Measurements from ENCODE around the gene PDE6A. TPM values are rescaled to one million over a fixed set of nuclear protein-coding genes. Genes with fewer than 3 reads are reported as not detected.

PDE6A gene
- total RNA-seq (2022) (2.5 and 2.6 TPM in 2 replicates), Bru-seq, nascent RNA (percentile 39 among the genes with signal in this experiment), BruChase-seq, experiment 1, labeled RNA remaining after a 2-hour chase (percentile 36 among the genes with signal in this experiment), BruChase-seq, experiment 2, labeled RNA remaining after a 6-hour chase (percentile 42 among the genes with signal in this experiment)
- long read RNA-seq, partial matches to known transcripts = 2 of 9 reads
- long read RNA-seq, other reads (novel, unspliced or antisense) = 7 of 9 reads

DNA sequence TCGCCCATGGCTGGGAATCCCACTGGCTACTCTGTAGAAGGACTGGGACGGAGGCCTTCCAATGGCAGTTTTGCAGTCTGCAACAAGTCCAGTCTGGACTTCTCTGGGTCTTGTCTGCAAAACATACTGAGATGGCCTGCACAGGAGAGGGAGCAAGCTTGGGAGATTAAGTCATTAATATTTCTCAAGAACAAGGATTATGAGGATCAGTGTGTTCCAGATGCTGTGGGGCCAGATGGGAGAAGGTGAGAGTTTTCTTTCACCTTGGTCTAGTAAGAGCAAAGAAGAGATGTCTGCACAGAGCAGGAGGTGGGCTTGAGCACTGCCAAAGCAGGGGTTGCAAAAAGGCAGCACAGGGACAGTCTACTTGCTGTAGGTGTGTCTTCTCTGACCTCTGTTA lies at the start of gene PDE6A:
Gene PDE6A, minus strand, starts transcription at position 128 of the 400 bp plus-strand sequence. Its CDS starts 120 bp downstream, at position 8.
- peak within 1 kb of the TSS; percentile 87 for H3K27ac Mint-ChIP-seq (ENCODE audit: unreplicated experiment)
- no TSS peak for BruUV-seq (replicated peaks)
- Histone ChIP-seq H3K4me1 (peaks cover 69% of the 10 kb centered on the region), H3K27me3 (replicated peaks; ENCODE audit: control insufficient read depth, insufficient read depth, low read length) (no peaks in the 10 kb centered on the region), H3K4me3 (ENCODE audit: low read depth, low read length) (no peak within 1 kb of the TSS), H3K36me3 (ENCODE audit: control insufficient read depth, insufficient read depth, low read length) (no peaks in the 10 kb centered on the region), H3K9me3 (no peaks in the 10 kb centered on the region)
- ChIA-PET CTCF (interaction anchor here (0.6 kb wide), 1 partner anchor 78 kb away, joined by 3 read pairs; no protein-coding TSS in a partner anchor), POLR2A (no interaction called here)
- peak within 1 kb of the TSS; percentile 53 for H3K4me3 Mint-ChIP-seq (ENCODE audit: unreplicated experiment)
- TF ChIP-seq, protein P1, sequence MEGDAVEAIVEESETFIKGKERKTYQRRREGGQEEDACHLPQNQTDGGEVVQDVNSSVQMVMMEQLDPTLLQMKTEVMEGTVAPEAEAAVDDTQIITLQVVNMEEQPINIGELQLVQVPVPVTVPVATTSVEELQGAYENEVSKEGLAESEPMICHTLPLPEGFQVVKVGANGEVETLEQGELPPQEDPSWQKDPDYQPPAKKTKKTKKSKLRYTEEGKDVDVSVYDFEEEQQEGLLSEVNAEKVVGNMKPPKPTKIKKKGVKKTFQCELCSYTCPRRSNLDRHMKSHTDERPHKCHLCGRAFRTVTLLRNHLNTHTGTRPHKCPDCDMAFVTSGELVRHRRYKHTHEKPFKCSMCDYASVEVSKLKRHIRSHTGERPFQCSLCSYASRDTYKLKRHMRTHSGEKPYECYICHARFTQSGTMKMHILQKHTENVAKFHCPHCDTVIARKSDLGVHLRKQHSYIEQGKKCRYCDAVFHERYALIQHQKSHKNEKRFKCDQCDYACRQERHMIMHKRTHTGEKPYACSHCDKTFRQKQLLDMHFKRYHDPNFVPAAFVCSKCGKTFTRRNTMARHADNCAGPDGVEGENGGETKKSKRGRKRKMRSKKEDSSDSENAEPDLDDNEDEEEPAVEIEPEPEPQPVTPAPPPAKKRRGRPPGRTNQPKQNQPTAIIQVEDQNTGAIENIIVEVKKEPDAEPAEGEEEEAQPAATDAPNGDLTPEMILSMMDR (IDR thresholded peaks at IDR 0.05; ENCODE audit: insufficient read depth in 1 of 2, low read depth in 1 of 2, low read length in 1 of 2, severe bottlenecking in 1 of 2, unreplicated experiment in 1 of 2) = no peak
- peaks cover 62% of the 10 kb centered on the region for H3K4me1 Mint-ChIP-seq (ENCODE audit: low read depth, unreplicated experiment)
- no peaks in the 10 kb centered on the region for H3K27me3 Mint-ChIP-seq (ENCODE audit: insufficient read depth, unreplicated experiment)
- H3K9me3 Mint-ChIP-seq (ENCODE audit: unreplicated experiment) = no peaks in the 10 kb centered on the region
- H3K36me3 Mint-ChIP-seq (ENCODE audit: insufficient read depth, unreplicated experiment) = peaks cover 13% of the 10 kb centered on the region
- DNase-seq = no peak
- intact Hi-C loops (cut with micrococcal nuclease; ENCODE audit: unreplicated experiment) = no loop called here

DNA sequence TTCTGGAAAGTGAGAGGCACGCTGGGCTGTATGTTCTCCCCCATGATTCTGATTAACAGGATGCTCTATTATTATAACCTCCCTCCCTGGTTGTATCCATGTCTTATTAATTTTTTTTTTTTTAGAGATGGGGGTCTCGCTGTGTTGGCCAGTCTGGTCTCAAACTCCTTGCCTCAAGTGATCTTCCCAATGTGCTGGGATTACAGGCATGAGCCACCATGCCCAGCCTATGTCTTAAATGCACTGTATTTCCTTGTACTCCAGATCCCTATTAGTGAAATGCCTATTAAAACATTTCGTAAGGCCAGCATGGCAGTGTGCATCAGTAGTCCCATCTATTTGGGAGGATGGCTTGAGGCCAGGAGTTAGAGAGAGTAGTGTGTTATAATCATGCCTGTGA lies 48.9 kb upstream of the PDE6A start:
- CTCF ChIA-PET = interaction anchor here (3.3 to 4.7 kb wide), 2 partner anchors 32 to 159 kb away, joined by 39 to 62 read pairs; partner anchors contain the start of gene SLC26A2
- no peaks in the 10 kb centered on the region for H3K27me3 ChIP-seq (replicated peaks; ENCODE audit: control insufficient read depth, insufficient read depth, low read length)
- TF ChIP-seq, protein P1 (IDR thresholded peaks at IDR 0.05; ENCODE audit: insufficient read depth in 1 of 2, low read depth in 1 of 2, low read length in 1 of 2, severe bottlenecking in 1 of 2, unreplicated experiment in 1 of 2) = no peak
- H3K4me1 ChIP-seq = peaks cover 26% of the 10 kb centered on the region
- BruUV-seq (replicated peaks) = no TSS peak
- H3K4me3 ChIP-seq (ENCODE audit: low read depth, low read length) = no peak overlapping the region
- Mint-ChIP-seq H3K36me3 (ENCODE audit: insufficient read depth, unreplicated experiment) (peaks cover 7% of the 10 kb centered on the region), H3K27me3 (ENCODE audit: insufficient read depth, unreplicated experiment) (no peaks in the 10 kb centered on the region), H3K27ac (ENCODE audit: unreplicated experiment) (no peak overlapping the region), H3K9me3 (ENCODE audit: unreplicated experiment) (no peaks in the 10 kb centered on the region), H3K4me1 (ENCODE audit: low read depth, unreplicated experiment) (peaks cover 33% of the 10 kb centered on the region), H3K4me3 (ENCODE audit: unreplicated experiment) (no peak overlapping the region)
- peaks cover 4% of the 10 kb centered on the region; the same call in 1 of the 2 replicates for H3K36me3 ChIP-seq (ENCODE audit: control insufficient read depth, insufficient read depth, low read length)
- intact Hi-C loops (cut with micrococcal nuclease; ENCODE audit: unreplicated experiment) = loop anchor here (5.0 kb wide), 1 partner anchor 141 kb away; no protein-coding TSS in a partner anchor
- H3K9me3 ChIP-seq = no peaks in the 10 kb centered on the region
- POLR2A ChIA-PET = no interaction called here
- no peak for DNase-seq

DNA sequence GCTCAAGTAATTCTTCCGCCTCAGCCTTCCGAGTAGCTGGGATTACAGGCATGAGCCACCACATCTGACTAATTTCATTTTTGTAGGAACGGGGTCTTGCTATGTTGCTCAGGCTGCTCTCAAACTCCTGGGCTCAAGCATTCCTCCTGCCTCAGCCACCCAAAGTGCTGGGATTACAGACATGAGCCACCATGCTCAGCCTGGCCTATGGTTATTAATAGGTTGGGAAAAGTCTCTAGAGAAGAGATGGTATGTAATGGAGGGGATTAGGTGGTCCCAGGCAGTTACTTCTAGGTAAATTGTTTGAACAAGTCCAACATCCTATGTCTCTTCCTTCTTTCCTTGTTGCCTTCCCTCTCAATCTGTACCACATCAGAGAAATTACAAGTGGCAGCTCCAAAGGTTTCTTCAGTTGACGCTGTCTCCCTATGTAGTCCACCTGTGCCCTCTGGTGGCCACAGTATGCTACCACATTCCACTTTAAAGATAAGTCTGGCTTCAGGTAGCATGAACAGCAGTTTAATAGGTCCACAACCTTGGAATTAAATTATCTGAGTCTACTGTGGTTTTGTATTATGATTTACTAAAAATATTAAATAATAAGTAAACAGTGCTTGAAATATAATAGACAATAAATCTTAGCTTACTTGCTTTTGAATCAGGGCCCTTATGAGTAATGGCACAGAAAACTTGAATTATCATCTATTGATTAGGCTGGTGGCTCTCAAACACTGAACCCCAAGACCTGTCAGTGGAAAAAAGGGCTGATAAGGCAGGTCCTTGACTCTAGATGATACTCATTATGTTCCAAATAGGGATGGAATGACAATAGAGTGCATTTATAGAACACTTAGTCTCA lies 46.2 kb upstream of the PDE6A start:
- H3K36me3 ChIP-seq (ENCODE audit: control insufficient read depth, insufficient read depth, low read length) = peaks cover 4% of the 10 kb centered on the region; the same call in 1 of the 2 replicates
- no TSS peak for BruUV-seq (replicated peaks)
- Mint-ChIP-seq H3K27me3 (ENCODE audit: insufficient read depth, unreplicated experiment) (no peaks in the 10 kb centered on the region), H3K4me1 (ENCODE audit: low read depth, unreplicated experiment) (peaks cover 21% of the 10 kb centered on the region), H3K4me3 (ENCODE audit: unreplicated experiment) (no peak overlapping the region), H3K9me3 (ENCODE audit: unreplicated experiment) (no peaks in the 10 kb centered on the region), H3K27ac (ENCODE audit: unreplicated experiment) (no peak overlapping the region), H3K36me3 (ENCODE audit: insufficient read depth, unreplicated experiment) (peaks cover 2% of the 10 kb centered on the region)
- peak; percentile 77 to 80 for DNase-seq
- intact Hi-C loops (cut with micrococcal nuclease; ENCODE audit: unreplicated experiment) = loop anchor here (1.0 to 5.0 kb wide), 6 partner anchors 30 to 354 kb away; partner anchors contain the start of gene SLC26A2
- CTCF ChIA-PET = interaction anchor here (0.5 to 4.7 kb wide), 16 partner anchors 10 to 334 kb away, joined by 3 to 62 read pairs (median 4); partner anchors contain the start of genes HMGXB3, SLC26A2 and TIGD6
- peaks cover 22% of the 10 kb centered on the region for H3K4me1 ChIP-seq
- POLR2A ChIA-PET = interaction anchor here (1.0 kb wide), 1 partner anchor 30 kb away, joined by 3 read pairs; the partner anchor contains the start of gene SLC26A2
- no peaks in the 10 kb centered on the region for H3K27me3 ChIP-seq (replicated peaks; ENCODE audit: control insufficient read depth, insufficient read depth, low read length)
- TF ChIP-seq, protein P1 (IDR thresholded peaks at IDR 0.05; ENCODE audit: insufficient read depth in 1 of 2, low read depth in 1 of 2, low read length in 1 of 2, severe bottlenecking in 1 of 2, unreplicated experiment in 1 of 2) = peak; percentile 94 to 95
- H3K9me3 ChIP-seq = no peaks in the 10 kb centered on the region
- H3K4me3 ChIP-seq (ENCODE audit: low read depth, low read length) = no peak overlapping the region
